Skin of body (tissue), 2 donors: Measurements from ENCODE around the gene ERN2. TPM values are rescaled to one million over a fixed set of nuclear protein-coding genes. Genes with fewer than 3 reads are reported as not detected.
"Not testable (repeated sequence)": the region's sequence is repeated elsewhere in the genome, so short reads cannot be mapped to it uniquely, and the experiment has no call there.

Experiments used
- DNase-seq: peaks from one replicate; lab custom pipeline; 2025; lab: John Stamatoyannopoulos, UW
- total RNA-seq: library from RNA; depleted of rRNA; stranded (reverse); fragments of >200 nt; gene quantifications from one replicate; pipeline ENCODE4 v1.2.3, GENCODE V29; 2014

ERN2 gene
- total RNA-seq = not detected

DNA sequence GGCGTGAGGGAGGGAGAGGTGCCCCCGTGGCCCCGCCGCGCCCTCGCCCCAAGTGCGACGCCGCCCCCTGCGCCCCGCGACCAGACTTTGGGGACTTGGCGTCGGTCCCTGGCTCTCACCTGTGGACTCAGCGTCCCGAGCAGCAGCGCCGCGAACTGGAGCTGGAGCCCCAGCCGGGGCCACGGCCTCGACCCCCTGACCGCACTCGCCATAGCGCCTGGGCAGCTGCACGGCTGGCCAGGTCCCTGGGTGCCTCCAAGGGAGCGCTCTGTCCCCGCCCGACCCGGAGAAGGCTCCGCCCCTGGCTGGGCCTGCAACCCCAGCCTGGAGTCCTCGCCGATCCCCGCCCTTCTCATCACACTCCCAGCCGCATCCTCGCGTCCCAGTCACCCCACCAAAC lies at the start of gene ERN2:
Gene ERN2, minus strand, starts transcription at position 247 of the 400 bp plus-strand sequence. Its CDS starts 35 bp downstream, at position 212.
- no peak for DNase-seq

DNA sequence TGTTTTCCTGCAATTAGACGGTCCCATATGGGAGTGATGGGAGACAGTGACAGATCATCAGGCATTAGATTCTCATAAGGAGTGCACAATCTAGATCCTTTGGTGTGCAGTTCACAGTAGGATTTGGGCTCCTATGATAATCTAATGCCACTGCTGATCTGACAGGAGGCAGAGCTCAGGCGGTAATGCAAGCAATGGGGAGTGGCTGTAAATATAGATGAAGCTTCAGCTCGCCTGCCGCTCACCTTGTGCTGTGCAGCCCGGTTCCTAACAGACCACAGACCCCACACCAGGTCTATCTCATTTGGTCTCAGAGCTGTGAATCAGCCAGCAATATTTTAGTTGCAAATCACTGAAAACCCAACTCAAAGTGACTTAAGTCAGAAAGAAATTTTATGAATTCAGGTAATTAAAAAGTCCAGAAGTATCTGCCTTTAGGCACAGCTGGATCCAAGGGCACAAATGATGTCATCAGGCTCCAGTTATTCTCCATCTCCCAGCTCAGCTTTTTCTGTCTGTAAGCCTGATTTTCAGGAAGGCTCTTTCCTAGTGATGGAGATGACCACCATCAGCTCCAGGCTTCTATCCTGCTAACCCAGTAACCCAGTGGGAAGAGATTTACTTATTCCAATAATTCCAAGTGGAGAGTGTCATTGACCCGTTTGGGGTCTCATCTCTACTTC lies 45.1 kb upstream of the ERN2 start:
- DNase-seq = no peak

DNA sequence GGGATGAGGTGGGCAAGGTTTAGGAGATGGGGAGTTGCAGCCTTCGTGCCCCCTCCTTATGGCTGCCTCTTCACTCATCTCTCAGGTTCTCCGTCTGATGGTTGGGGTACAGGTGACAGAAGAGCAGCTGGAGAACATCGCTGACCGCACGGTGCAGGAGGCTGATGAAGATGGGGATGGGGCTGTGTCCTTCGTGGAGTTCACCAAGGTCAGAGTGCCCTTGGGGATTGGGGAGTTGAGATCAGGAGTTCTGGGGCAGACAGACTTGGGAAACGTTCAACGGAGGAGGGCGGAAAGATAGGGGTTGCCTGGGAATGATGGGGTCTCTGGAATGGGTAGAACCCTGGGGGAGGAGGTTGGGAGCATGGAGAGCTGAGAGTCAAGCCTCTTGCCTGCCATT lies 44.1 kb upstream of the ERN2 start:
- no peak for DNase-seq

DNA sequence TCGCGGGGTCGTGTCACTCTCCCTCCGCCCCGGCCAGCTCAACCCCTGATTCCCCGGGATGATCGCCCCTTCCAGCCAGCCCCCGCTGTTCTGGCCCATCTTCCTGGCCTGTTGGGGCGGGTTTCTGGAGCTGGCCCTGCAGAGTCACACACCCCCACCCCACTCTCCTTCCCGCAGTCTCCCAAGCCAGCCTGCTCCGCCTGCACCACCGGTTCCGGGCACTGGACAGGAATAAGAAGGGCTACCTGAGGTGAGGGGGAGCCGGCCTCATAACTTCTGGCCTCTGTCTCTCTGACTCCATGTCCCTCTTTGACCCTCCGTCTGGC lies 42.4 kb upstream of the ERN2 start:
- no peak for DNase-seq

DNA sequence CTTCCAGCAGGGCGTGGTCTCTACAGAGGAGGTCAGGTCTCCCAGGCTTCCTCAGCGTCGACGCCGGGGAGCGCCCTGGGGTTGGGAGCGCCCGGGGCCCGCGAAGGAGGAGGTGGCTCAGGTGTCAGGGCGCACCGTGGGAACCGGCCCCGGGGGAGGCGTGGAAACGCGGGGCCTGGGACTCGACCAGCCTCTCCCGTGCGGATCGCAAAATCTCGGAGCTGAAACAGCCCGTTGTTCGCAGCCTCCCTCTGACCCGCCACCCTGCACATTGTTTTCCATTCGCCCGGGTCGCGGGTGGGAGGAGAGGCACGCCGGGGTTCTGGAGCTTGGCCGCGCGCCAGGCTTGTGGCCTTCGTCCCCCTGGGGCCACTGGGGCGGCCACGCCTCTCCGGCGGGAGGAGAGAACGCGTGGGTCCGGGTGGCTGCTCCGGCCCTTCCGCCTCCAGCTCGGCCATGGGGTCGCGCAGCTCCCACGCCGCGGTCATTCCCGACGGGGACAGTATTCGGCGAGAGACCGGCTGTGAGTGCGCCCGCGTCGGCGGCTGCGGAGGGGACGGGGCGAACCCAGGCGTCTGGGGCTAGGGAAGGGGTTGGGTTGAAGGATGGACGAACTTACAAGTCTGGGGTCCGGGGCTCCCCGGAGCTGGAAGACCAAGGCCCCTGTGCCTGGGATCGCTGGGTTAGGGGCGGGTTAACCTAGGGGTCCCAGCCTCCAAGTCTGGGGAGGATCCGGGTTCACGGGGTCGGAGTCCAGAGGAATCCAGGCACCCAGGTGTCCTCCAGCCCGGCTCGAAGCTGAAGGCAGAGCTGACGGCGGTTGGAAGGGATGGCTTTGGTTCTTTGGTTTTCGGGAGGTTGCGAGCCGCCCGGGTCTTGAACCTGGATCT lies 41.8 kb upstream of the ERN2 start, which contains the start of gene CHP2:
Gene CHP2, plus strand, starts transcription at position 433 of the 890 bp plus-strand sequence. Its CDS starts 24 bp downstream, at position 457.
- DNase-seq = no peak

DNA sequence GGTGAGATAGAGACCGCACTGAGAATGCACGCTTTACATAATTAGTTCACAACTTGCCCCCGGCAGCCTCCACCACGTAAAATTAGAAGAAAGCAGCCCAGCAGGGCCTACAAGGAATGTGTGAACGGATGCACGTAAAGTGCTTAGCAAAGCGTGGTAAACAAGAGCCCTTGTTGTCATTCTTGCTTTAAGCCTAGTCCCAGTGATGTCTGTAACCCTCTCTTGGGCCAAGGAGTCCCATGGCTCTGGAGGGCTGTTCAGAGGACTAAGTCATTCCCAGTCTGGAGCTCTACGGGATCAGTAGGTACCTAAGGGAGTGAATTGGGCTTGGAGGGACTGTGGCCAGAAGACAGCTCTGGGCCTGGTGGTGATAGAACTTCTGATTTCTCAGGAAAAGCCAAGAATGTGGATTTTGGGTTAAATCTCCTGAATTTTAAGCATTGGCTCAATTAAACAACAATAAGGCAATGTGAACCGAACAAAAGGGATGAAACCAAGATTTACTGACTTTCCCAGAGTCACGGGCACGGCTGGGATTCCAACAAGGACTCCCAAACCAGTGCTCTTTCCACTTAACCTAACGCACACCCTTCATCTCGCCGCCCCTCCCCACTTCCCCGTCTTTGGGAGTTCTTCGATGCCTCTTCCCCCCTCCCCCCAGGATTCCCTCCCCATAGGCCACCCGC lies 41.0 kb upstream of the ERN2 start:
- no peak for DNase-seq

DNA sequence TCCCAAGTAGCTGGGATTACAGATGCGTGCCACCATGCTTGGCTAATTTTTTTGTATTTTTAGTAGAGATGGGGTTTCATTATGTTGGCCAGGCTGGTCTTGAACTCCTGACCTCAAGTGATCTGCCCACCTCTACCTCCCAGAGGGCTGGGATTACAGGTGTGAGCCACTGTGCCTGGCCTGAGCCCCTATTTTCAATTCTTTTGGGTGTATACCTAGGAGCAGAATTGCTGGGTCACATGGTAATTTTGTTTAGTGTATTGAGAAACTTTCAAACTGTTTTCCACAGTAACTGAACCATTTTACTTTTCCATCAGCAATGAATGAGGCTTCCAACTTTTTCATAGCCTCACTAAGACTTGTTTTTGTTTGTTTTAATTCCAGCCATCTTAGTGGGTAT lies 38.0 kb upstream of the ERN2 start:
- not testable (repeated sequence) for DNase-seq

DNA sequence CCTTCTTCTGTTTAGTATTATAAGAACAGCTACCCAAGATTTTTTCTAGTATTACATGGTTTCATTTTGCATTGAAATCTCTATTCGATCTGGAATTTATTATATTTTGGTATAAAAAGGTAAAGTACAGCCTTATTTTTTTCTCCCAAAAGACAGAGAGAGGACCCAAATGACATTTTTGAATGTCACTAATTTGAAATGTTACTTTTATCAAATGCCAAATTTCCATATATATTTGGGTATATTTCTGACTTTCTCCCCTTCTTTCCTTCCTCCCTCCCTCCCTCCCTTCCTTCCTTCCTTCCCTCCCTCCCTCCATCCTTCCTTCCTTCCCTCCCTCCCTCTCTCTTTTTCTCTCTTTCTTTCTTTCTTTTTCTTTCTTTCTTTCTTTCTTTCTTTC lies 35.6 kb upstream of the ERN2 start:
- no peak for DNase-seq

DNA sequence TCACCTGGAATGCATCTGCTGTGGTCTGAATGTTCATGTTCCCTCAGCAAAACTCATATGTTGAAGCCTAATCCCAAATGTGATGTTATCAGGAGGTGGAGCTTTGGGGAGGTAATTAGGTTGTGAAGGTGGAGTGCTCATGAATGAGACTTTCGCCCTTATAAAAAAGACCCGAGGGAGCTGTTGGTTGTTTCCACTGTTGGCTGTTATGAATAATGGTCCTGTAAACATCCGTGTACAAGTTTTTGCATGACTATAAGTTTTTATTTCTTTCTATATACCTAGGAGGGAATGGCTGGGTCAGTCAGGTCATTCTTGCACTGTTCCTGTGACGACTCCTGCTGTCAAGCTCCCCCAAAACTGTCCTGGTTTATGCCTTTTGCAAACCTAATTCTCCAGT lies 32.2 kb upstream of the ERN2 start:
- no peak for DNase-seq

DNA sequence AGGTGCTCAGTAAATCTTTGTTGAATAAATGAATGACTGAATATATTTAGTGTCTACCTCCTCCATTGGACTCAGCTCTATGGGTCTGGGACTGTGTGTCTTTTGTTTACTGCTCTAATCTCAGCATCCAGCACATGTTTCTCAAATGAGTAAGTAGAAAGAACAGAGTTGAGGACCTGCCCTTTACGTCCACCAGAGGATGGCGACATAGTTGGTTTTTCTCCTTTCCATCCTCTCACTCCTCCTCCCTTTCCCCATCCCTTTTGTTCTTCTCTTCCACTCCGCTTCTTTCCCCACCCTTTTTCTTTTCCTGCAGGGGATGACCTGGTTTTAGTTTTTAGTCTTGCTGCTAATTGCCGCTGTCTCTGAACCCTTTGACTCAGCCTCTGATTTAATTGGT lies 29.7 kb upstream of the ERN2 start:
- no peak for DNase-seq

DNA sequence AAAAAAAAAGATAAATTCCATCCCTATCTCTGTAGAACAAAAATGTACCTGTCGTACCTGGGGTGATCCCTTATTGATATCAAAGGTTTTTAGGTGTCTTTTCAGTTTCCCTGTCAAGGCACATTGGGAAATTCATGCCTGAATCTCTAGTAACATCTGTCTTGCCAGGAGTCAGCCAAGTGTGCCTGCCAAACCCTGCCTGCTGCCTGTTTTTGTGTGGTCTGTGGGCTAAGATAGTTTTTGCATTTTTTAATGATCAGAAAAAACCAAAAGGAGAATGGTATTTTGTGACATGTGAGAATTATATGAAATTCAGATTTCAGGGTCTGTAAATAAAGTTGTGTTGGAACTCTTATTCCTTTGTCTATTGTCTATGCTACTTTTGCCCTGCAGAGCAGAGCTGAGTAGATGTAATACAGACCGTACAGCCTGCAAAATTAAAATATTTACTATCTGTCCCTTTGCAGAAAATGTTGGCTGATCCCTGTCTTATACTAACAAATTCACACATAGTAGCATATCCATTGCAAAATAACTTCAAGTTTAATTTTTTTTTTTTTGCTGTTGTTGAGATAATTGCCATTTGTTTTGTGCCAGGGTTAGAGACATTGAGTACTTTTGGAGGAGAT lies 28.8 kb upstream of the ERN2 start:
- no peak for DNase-seq

DNA sequence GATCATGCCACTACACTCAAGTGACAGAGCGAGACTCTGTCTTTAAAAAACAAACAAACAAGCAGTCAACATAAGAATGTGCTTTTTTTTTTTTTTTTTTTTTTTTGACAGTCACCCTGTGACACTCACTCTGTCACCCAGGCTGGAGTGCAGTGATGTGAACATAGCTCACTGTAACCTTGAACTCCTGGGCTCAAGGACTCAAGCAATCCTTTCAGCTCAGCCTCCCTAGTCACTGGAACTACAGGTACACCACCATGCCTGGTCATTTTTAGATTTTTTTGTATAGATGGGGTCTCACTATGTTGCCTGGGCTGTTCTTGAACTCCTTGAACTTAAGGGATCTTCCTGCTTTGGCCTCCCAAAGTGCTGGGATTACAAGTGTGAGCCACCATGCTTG lies 26.5 kb upstream of the ERN2 start:
- no peak for DNase-seq

DNA sequence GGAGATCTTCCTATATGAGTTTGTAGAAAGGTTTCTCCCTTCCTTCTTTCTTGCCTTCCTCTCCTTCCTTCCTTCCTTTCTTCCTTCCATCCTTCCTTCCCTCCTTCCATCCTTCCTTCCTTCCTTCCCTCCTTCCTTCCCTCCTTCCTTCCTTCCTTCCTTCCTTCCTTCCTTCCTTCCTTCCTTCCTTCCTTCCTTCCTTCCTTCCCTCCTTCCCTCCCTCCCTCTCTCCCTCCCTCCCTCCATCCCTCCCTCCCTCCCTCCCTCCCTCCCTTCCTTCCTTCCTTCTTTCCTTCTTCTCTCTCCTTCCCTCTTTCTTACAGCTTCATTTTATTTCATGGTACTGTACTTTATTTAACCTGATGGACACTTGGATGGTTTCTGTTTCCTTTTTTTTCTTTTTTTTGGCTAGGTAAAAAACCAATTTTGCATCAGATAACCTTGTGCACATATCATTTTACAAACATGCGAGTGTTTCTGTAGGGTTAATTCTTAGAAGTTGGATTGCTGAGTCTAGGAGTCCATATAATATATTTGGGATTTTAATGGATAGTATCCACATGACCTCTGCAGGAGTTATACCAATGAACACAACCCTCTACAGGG lies 24.5 kb upstream of the ERN2 start:
- not testable (repeated sequence) for DNase-seq

DNA sequence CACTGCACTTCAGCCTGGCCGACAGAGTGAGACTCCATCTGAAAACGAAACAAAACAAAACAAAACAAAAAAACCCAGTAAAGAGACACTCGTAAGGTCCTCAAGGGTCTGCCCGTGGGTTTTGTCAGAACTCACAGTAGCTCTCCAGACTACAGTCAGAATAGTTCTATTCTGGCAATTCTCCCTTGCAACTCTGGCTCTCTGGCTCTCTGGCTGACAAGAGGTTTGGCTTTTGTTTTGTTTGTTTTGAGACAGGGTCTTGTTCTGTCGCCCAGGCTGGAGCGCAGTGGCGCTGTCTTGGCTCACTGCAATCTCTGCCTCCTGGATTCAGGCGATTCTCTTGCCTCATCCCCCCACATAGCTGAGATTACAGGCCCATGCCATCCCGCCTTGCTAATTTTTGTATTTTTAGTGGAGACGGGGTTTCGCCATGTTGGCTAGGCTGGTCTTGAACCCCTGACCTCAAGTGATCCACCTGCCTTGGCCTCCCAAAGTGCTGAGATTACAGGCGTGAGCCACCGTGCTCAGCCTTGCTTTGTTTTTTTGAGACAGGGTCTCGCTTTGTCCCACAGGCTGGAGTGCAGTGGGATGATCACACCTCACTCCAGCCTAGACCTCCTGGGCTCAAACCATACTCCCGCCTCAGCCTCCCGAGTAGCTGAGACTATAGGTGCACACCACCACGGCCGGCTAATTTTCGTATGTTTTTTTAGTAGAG lies 21.3 kb upstream of the ERN2 start:
- no peak for DNase-seq

DNA sequence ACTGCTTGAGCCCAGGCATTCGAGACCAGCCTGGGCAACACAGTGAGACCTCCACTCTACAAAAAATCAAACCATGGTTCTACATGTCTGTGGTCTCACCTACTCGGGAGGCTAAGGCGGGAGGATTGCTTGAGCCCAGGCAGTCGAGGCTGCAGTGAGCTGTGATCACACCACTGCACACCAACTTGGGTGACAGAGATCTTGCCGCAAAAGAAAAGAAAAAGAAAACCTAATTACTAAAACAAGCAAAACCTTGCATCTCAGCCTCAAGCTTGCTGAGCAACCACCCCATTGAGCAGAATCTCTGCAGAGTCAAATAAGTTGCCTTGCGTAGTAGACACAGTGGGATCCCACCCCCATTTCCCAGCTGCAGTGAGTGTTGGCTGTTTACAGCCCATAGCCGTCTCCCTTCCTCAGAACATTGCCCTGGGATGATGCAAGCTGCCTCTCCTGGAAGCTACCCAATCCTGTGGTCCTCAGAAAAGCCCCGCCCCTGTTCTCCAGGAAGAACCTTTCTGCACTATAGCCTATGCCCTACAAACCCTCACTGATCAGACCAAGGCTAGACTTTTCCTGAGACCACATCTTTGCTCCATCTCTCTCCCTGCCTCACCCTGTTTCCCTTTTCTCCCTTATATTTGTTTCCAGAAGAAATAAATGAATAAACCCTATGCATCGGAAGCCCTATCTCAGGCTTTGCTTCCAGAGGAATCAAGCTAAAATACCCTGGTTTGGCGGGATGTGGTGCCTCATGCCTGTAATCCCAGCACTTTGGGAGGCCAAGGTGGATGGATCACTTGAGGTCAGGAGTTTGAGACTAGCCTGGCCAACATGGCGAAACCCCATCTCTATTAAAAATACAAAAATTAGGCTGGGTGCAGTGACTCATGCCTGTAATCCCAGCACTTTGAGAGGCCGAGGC lies 16.7 kb upstream of the ERN2 start:
- no peak for DNase-seq

DNA sequence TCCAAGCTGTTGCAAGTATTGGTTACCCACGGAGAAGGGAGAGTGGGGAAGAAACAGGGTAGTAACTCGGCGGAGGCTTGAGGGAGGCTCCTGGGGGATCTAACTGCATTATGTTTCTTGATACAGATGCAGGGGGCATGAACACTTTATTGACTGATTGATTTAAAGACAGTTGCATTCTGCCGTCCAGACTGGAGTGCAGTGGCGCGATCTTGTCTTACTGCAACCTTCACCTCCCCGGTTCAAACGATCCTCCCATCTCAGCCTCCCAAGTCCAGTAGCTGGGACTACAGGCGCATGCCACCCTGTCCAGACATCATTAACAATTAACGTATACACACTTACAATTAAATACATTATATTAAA lies 15.1 kb upstream of the ERN2 start:
- no peak for DNase-seq

DNA sequence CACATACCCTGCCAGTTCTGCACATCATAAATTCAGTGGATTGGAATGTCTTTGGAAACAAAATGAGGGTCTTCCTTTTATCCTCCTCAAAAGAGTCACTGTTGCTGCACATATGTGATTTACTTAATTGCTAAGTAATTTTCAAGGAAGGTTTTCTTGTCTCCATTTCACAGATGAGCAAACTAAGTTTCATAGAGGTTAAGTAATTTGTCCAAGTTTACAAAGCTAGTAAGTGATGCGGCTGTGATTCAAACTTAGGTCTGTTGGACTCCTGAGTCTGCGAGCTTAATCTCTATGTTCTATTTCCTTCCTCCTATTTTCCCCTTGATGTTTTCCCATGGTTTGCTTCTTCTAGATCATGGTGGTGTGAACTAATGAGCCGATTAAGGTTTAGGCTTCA lies 13.7 kb upstream of the ERN2 start:
- DNase-seq = no peak

DNA sequence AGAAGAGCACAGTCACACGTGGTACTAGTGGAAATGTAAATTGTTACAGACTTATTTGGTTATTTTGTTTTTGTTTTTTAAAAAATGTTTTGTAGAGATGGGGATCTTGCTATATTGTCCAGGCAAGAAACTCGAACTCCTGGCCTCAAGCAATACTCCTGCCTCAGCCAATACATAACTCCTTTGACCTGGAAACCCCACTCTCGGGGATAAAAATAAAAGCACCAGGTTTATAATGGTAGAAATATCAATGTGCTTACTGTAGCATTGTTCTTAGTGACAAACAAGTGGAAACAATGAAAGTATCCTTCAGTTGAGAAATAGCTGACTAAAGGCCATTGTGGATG lies 11.7 kb upstream of the ERN2 start:
- no peak for DNase-seq

DNA sequence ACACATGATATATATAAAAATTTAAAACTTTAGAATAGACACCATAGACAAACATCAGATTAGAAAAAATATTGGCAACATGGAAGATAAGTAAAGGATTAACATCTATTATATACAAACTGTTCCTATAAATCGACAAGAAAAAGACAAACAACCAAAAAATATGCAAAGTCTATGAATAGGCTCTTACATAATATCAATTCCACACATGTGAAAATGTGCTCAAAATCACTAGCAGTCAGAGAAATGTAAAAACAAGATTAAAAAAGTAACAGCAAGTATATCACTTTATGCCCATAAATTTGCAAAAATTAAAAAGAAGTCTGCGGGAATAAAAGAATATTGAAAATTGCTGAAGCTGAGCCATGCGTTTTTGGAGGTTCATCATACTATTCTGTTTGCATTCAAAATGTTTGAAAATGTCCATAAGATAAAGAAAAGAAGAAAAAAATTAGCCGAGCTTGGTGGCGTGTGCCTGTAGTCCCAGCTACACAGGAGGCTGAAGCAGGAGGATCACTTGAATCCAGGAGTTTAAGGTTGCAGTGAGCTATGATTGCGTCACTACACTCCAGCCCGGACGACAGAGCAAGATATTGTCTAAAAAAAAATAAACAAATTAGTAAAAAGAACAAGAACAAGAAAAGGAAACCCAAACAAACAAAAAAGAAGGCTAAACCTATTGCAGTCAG lies 11.2 kb upstream of the ERN2 start:
- no peak for DNase-seq
